D721Med (cell line): ENCODE measurements around the gene TLNRD1.

Source experiments
- DNase-seq: peaks from one replicate; pipeline ENCODE4 v3.0.0; 2011; ENCODE audit warnings: low spot score; ENCODE audit not compliant: insufficient read length
- FAIRE-seq: peaks from 2 replicates; lab custom pipeline; 2011; peaks lifted over from hg19 to GRCh38; lab: Jason Lieb, UNC
- TF ChIP-seq, protein P1 (sequence below): IDR thresholded peaks from 2 replicates; pipeline ENCODE4 v1.5.1; 2012; ENCODE audit warnings: mild to moderate bottlenecking, control low read depth; ENCODE audit not compliant: insufficient read depth; ENCODE audit errors: missing control alignments

TLNRD1 gene

GRCh38 chr15:80997692-80998091, 3.0 kb upstream of the TLNRD1 start:
- FAIRE-seq (no peak), DNase-seq (no peak)
- TF ChIP-seq, protein P1, sequence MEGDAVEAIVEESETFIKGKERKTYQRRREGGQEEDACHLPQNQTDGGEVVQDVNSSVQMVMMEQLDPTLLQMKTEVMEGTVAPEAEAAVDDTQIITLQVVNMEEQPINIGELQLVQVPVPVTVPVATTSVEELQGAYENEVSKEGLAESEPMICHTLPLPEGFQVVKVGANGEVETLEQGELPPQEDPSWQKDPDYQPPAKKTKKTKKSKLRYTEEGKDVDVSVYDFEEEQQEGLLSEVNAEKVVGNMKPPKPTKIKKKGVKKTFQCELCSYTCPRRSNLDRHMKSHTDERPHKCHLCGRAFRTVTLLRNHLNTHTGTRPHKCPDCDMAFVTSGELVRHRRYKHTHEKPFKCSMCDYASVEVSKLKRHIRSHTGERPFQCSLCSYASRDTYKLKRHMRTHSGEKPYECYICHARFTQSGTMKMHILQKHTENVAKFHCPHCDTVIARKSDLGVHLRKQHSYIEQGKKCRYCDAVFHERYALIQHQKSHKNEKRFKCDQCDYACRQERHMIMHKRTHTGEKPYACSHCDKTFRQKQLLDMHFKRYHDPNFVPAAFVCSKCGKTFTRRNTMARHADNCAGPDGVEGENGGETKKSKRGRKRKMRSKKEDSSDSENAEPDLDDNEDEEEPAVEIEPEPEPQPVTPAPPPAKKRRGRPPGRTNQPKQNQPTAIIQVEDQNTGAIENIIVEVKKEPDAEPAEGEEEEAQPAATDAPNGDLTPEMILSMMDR, result no peak

GRCh38 chr15:80998251-80998650, 2.5 kb upstream of the TLNRD1 start:
- DNase-seq (no peak), FAIRE-seq (no peak)
- TF ChIP-seq, protein P1, result no peak

DNA sequence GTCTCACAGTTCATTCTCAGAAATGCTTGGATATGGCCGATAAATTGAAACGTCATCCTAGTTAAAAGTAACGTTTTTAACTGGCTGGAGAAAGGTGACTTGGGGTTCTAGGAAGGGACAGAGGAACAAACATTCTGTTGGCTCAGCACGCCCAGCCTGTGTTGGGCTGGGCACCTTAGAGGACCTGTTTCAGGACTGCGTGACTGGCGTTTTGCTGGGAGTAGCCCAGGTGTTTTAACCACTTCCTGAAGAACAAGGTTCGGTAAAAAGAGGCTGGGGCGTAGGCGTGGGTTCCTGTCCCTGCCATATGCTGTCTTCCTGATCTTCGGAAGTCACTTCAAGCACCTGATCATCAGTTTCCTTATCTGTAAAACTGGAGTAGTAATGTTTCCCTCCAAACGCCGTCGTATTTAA, 1.1 kb upstream of the TLNRD1 start:
- no peak for FAIRE-seq
- TF ChIP-seq, protein P1, result no peak
- no peak for DNase-seq

DNA sequence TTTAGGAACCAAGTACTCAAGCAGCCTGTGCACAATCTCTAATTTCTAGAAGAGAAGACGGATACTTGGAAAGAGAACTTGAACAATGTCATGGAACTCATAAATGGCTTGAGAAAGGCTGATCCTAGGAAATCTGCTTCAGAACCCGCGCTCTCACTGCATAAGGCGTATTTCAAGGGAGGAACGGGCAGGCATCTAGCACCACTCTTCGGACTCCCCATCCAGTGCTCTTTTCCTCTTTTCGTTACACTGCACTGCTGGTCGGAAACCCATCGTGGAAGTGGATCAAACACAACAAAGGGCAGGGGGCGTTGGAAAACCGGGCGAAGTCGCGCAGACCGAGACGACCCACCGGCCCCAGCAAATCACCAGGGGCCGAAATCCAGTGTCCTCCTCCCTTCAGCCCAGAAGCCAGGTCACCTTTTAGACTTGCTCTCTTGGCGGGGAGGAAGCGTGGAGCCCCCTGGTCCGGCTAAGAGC, 539 bp upstream of the TLNRD1 start:
- FAIRE-seq (no peak), DNase-seq (no peak)
- TF ChIP-seq, protein P1, result no peak

GRCh38 chr15:81001152-81002008, 657 bp downstream of the TLNRD1 start:
- FAIRE-seq (no peak), DNase-seq (no peak)
- TF ChIP-seq, protein P1, result no peak

DNA sequence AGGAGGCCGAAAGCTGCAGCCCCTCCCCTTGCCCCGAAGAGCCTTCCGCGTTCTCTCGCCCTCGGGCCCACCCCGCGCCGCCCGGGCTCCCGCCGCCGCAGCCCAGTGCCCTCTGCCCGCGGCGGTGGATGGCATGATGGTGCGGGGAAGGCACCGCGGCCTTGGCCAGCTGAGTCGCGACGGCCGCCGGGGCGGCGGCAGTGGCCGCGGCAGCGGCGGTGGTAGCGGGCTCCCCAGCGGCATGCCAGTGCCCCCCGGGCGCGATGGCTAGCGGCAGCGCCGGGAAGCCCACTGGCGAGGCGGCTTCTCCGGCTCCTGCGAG, 1.2 kb downstream of the TLNRD1 start:
- DNase-seq (no peak), FAIRE-seq (no peak)
- TF ChIP-seq, protein P1, result no peak
